GM19193 (cell line): Measurements from ENCODE around the gene SAT1.

Experiments
- POLR2A ChIP-seq: IDR thresholded peaks from 4 replicates; pipeline ENCODE4 v1.6.1; 2011; ENCODE audit not compliant: insufficient read depth, insufficient read length; ENCODE audit errors: extremely low read depth

The SAT1 gene

DNA sequence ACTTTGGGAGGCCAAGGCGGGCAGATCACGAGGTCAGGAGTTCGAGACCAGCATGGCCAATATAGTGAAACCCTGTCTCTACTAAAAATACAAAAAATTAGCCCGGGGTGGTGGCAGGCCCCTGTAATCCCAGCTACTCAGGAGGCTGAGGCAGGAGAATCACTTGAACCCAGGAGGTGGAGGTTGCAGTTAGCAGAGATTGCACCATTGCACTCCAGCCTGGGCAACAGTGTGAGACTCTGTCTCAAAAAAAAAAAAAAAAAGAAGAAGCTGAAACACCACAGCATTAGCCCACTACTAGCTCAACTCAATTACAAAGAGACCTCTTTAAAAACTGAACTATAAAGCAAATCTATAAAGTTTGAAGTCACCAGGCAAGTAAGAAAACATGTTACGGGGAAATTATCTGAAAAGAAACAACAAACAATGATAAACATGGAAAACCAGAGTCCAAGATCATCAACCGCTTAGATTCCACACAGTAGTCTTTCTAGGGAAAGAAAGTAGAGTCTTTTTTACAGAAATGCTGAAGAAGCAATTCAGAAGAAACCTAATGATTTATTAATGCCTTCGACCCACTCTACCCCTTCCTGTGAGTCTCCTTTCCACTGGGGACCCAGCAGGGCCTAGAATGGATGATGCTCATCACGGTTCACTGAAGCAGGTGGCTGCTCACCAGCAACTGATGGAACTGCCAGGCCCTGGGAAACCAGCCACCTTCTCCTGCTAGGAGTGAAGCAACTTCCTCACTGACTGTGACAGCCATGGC lies 6.6 kb downstream of the SAT1 start:
- no peak for TF ChIP-seq POLR2A

DNA sequence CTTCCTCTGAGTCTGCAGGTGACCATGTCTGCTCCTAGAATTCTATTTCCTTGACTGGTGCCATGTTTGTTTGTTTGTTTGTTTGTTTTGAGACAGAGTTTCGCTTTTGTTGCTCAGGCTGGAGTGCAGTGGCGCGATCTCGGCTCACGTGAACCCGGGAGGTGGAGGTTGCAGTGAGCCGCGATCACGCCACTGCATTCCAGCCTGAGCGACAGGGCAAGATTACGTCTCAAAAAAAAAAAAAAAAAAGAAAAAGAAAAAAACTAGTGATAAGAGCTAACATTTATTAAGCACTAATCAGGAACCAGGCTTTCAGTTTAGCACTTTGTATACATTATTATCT lies 7.2 kb downstream of the SAT1 start:
- TF ChIP-seq POLR2A: no peak

DNA sequence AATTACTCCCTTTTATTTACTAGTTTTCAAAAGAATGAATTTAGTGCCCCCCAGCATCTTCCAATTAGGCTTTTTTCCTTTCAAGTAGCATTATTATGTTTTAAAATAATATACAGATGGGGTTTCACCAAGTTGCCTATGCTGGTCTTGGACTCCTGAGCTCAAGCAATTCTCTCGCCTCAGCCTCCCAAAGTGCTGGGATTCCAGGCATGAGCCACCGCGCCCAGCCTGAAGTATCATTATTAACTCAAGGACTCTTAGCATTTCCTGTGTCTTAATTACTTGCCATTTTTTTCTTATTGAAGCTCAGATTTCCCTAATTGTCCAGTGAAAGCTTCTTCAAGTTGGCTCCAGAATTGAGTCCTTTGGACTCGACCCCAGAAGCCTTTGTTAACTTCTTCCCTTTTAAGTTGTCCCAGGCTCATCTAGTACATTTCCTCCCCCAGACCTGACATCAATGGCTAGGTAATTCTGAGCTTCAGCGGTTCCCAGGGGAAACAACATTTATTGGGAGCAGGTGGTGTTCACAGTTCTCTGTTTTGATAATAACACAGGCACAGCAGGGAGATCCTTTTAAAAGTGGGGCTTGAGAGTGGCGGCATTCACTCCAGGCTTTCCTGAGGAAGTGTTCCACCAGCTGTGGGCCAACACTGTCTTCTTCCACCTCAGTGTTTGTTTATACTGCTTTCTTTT lies 10.0 kb downstream of the SAT1 start:
- no peak for TF ChIP-seq POLR2A

DNA sequence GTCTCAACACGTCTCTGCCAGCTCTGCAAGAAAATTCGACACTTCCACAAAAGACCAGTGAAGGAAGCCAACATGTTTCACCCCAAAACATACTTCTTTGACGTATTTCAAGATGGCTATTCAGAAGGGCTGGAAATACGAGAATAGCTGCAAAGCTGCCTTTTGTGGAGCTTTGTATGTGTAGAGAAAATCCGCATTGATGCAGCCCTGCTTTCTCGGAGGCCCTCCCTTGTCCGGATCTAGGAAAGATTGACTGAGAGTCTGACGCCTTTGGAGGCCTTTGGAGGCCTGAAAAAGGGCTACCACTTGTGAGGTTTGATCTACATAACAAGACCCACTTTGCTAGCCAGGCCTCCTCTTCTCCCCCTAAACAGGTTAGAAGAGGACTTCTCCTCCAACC lies 12.2 kb downstream of the SAT1 start:
- no peak for TF ChIP-seq POLR2A

DNA sequence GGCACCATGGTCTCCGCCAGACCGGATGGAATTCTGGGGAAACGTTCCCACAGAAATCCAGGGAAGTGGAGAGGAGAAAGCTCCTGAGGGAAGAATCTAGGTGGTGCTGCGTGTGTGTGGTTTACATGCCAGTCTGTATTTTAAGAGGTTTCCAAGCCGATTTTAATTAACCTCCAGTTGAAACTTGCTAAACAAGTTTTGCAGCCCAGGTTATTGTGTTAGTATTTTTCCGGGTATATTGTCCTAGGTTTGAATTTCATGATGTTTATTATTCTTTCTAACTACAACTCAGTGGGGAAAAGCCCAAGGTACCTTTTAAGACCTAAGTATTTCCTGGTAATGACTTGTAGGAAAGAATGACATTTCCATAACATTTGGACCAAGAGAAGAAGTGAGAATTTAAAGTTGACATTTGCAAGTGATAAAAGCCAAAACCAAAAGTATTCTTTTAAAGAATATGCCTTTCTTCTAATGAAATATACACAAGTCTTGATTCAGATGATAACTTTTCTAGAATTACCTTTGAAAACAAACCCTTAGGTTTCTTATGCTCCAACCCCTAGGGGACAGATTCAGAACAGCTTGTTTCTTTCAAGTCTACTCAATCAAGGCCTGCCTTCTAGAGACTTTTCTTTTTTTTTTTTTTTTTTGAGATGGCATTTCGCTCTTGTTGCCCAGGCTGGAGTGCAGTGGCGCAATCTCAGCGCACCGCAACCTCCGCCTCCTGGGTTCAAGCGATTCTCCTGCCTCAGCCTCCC lies 14.6 kb downstream of the SAT1 start:
- TF ChIP-seq POLR2A: no peak

DNA sequence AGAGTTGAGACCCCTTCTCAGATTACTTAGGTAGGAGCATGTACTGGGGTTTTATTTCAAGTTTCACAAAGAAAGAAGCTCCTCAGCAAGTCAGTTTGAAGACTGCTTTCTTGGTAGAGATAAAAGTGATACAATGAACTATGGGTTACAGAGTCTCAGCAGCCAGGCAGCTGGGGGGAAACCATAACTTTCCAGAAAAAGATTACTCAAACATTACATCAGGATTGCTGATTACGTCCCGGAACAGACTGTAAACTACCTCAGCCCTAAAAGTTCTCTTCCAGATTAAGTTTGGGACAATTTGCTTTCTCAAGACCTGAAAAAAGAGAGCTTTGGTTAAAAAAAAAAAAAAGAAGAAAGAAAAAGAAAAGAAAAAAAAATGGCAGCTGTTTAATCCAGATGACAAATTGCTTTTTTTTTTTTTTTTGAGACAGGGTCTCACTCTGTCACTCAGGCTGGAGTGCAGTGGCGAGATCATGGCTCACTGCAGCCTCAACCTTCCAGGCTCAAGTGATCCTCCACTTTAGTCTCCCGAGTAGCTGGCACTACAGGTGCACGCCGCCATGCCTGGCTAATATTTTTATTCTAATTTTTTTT lies 16.6 kb downstream of the SAT1 start:
- no peak for TF ChIP-seq POLR2A

DNA sequence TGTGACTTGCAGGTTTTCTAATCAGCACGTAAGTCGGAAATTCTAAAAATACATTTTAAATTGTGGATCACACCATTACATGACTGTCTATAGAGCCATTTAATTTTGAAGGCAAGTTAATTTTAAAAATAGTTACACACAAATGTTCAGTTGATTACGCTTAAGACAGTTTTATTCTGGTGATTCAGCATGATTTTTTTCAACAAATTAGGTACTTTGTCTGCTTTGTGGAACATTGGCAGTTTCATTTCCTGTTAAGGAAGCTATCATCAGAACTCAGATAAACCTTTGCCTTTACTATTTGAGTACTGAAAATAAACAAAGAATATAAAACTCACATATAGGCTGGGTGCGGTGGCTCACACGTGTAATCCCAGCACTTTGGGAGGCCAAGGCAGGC lies 19.5 kb downstream of the SAT1 start:
- TF ChIP-seq POLR2A: no peak

DNA sequence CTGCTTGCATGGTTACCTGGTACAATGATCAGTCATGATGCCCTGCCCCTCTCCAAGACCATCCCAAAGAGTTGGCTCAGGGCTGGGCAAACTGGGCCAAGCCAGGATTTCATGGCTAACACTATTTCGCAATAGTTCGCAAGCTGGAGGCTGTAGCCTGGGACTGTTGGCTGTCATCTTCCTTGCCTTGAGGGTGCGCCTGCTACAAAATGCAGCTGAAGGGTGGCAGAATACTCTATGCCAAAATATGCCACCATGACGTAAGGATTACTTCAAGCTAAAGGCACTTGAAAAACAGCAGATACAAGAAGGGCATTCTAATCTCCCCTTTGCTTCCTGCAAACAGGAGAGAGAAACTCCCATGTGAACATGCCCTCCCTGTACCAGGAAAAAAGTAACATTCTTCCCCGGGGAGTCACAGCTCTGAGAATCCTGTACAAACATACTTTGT lies 21.0 kb downstream of the SAT1 start:
- TF ChIP-seq POLR2A: no peak

DNA sequence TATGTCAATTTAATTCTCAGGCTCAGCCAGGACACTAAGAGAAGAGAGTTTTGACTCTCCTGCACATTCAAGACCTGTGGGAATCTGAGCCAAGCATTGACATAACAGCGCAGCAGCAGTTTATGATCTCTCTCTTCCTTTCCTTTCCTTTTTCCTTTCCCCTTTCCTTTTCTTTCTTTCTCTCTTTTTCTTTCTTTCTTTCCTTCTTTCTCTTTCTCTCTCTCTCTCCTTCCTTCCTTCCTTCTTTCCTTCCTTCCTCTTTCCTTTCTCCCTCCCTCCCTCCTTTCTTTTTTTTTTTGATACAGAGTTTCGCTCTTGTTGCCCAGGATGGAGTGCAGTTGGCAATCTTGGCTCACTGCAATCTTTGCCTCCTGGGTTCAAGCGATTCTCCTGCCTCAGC lies 21.6 kb downstream of the SAT1 start:
- TF ChIP-seq POLR2A: no peak

DNA sequence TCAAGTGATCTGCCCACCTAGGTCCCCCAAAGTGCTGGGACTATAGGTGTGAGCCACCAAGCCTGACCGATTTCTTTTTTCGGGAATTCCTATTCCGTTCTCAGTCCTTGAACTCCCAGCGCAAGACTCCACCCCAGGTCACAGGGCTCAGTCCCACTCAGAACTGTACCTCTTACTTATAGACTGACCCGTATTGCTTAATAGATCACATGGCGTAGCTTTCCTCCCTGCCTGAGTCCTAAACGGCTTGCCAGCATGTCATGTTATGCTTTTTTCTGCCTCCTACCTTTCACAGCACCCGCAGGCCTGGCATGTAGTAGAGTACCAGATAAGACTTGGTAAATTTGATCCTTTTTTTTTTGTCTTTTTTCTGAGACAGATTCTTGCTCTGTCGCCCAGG lies 22.4 kb downstream of the SAT1 start:
- no peak for TF ChIP-seq POLR2A

DNA sequence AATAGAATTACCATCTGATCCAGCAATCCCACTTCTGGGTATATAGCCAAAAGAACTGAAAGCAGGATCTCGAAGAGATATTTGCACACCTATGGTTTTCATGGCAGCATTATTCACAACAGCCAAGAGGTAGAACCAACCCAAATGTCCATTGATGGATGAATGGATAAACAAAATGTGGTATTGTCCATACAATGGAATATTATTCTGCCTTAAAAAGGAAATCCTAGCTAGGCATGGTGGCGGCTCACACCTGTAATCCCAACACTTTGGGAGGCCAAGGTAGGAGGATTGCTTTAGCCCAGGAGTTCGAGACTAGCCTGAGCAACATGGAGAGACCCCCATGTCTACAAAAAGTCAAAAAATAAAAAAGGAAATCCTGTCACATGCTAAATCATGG lies 27.3 kb downstream of the SAT1 start:
- TF ChIP-seq POLR2A: no peak

DNA sequence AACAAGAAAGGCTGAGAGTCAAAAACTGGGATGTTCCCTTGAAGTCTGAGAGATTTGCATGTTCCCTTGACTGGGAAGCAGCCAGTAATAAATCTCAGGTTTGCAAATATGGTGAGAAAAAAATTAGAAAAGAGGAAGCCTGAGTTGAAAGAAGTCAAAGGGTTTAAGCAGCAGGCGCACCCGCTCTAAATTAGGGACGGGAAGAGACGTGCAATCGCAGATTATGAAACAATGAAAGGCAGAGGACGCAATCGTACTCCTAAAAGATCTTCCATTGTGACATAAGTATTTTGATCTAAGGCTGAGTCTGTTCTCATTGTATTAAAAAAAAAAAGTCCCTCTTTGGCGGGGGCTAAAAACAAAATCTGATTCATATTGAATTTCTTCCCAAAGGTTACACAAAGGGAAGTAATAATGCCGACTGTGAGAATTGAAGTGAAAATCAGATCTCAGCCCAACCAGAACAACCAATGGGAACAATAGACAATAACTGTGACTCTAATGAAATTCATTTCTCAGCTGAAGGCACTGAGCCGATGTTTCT lies 28.2 kb downstream of the SAT1 start:
- TF ChIP-seq POLR2A: no peak

DNA sequence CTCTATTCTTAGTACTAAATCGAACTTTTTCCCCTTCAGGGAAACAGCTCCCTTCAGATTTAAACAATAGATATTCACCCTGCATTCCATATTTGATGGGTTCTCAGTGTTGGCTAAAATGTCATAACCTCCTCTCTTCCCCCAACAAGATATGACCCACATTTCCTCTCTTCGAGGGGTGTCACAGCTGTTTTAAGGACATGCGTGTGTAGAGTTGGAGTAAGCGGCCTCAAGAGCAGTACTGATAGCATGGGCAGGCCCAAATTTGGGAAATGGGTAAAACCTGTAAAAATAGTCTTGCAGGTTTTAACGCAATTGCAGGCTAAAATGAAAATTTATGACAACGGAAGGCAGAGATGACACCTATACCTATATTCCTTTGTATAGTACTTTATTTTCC lies 28.7 kb downstream of the SAT1 start:
- no peak for TF ChIP-seq POLR2A

DNA sequence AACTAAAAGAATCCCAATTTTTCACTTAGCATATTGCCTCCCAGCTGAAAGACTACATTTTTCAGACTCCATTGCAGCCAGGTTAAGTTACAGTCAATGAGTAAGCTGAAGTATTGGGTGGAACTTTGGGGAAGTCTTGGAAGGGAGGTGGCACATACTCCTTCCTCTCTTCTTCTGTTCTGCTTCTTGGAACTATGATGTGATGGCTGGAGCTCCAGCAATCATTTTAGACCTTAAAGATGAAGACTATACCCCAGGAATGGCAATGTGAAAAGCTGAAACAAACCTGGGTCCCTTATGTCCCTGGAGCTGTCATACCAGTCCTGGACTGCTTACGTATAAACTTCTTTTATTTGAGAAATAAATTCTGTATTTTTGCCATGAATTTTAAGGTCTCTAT lies 30.8 kb downstream of the SAT1 start:
- no peak for TF ChIP-seq POLR2A

DNA sequence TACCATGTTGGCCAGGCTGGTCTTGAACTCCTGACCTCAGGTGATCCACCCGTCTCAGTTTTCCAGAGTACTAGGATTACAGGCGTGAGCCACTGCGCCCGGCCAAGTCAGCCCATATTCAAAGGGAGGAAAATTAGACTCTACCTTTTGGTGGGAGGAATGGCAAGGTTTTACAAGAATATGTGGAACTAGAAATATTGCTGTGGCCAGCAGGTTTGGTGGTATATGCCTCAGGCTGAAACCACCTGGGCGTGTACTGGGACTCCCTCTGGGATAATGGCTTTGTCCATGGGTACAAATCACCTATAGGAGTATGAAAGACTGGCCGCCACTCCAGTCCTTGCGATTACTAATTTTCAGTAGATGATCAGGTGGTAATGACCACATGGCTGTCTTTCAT lies 32.4 kb downstream of the SAT1 start:
- TF ChIP-seq POLR2A: no peak
